A673 (cell line): ENCODE measurements around the gene LTBP4. TPM values are rescaled to one million over a fixed set of nuclear protein-coding genes. Genes with fewer than 3 reads are reported as not detected.

Source experiments
- BruUV-seq: library from RNA; stranded (reverse); fragments of 400-500 nt; replicated peaks from 2 replicates; lab custom pipeline; 2021; lab: Mats Ljungman, UMichigan
- CTCF ChIA-PET: fragments of 300-600 bp; sonication (Branson Sonifier 250); formaldehyde crosslinking; loops from one replicate; lab custom pipeline; 2022; ENCODE audit warnings: antibody characterized with exemption; lab: Charles Lee
- POLR2A ChIA-PET: fragments of 300-600 bp; sonication (Branson Sonifier 250); formaldehyde crosslinking; loops from one replicate; lab custom pipeline; 2022; ENCODE audit warnings: antibody characterized with exemption; ENCODE audit not compliant: low non-redundant PET; lab: Charles Lee
- DNase-seq: peaks from one replicate; pipeline ENCODE4 v3.0.0-alpha.2; 2015; ENCODE audit warnings: low spot score
- H3K27ac ChIP-seq: fragments of 200-600 bp; sonication (generic); 2 replicates; pipeline ENCODE4 v1.5.1; 2016; ENCODE audit warnings: mixed run types, low read depth, mild to moderate bottlenecking, mixed read lengths, antibody characterized with exemption, low read length; ENCODE audit not compliant: poor library complexity, severe bottlenecking
- H3K27me3 ChIP-seq: fragments of 200-600 bp; sonication (generic); replicated peaks from 2 replicates; pipeline ENCODE4 v1.6.1; 2017; ENCODE audit warnings: mixed run types, low read depth, mild to moderate bottlenecking, mixed read lengths, antibody characterized with exemption, low read length; ENCODE audit not compliant: insufficient read depth, poor library complexity
- H3K36me3 ChIP-seq: fragments of 200-600 bp; sonication (generic); 2 replicates; pipeline ENCODE4 v1.6.1; 2016; ENCODE audit warnings: mixed run types, mild to moderate bottlenecking, mixed read lengths, antibody characterized with exemption, low read length; ENCODE audit not compliant: insufficient read depth, poor library complexity, severe bottlenecking
- H3K4me1 ChIP-seq: fragments of 200-600 bp; sonication (generic); 2 replicates; pipeline ENCODE4 v1.6.1; 2017; ENCODE audit warnings: mixed run types, mild to moderate bottlenecking, mixed read lengths, antibody characterized with exemption, low read length; ENCODE audit not compliant: insufficient read depth, poor library complexity, severe bottlenecking
- H3K4me3 ChIP-seq: fragments of 200-600 bp; sonication (generic); 2 replicates; pipeline ENCODE4 v1.5.1; 2016; ENCODE audit warnings: low read depth, mixed run types, mild to moderate bottlenecking, mixed read lengths, low read length; ENCODE audit not compliant: poor library complexity, severe bottlenecking
- H3K9me3 ChIP-seq: fragments of 200-600 bp; sonication (generic); 2 replicates; pipeline ENCODE4 v1.6.1; 2016; ENCODE audit warnings: mixed run types, low read depth, mild to moderate bottlenecking, mixed read lengths, antibody characterized with exemption, low read length; ENCODE audit not compliant: poor library complexity, severe bottlenecking
- CTCF ChIP-seq: fragments of 300-800, 200-600 bp; sonication (generic); conservative IDR thresholded peaks from 2 replicates; pipeline ENCODE4 v1.5.1; 2017; ENCODE audit warnings: low read depth, mild to moderate bottlenecking, antibody characterized with exemption, low read length, moderate library complexity, mixed read lengths
- EZH2 ChIP-seq: fragments of 200-600 bp; sonication (generic); IDR thresholded peaks from 2 replicates; pipeline ENCODE4 v1.6.1; 2017; ENCODE audit warnings: borderline replicate concordance, low read depth, mild to moderate bottlenecking, mixed read lengths, antibody characterized with exemption, low read length; ENCODE audit not compliant: poor library complexity, severe bottlenecking
- intact Hi-C: fragments of 100-400 bp; cut with micrococcal nuclease; formaldehyde crosslinking; loops from one replicate; pipeline ENCODE4 v1.10.0; 2022; ENCODE audit not compliant: unreplicated experiment
- total RNA-seq: library from RNA; stranded (reverse); gene quantifications from 2 replicates; pipeline ENCODE4 v1.2.3, GENCODE V29; 2021

LTBP4 gene
- total RNA-seq, 1 experiment from 2014 or later = 139 TPM

- TF ChIP-seq EZH2 = no peak
- TF ChIP-seq CTCF = no peak
- ChIA-PET POLR2A (no interaction called here), CTCF (no interaction called here)
- no TSS peak for BruUV-seq
- peaks cover 50% of the 10 kb centered on the region for H3K36me3 ChIP-seq
- no peak overlapping the region for H3K27ac ChIP-seq
- no peak overlapping the region for H3K4me3 ChIP-seq
- H3K9me3 ChIP-seq = no peaks in the 10 kb centered on the region
- H3K4me1 ChIP-seq = no peaks in the 10 kb centered on the region
- DNase-seq = no peak
- no peaks in the 10 kb centered on the region for H3K27me3 ChIP-seq
- intact Hi-C loops = no loop called here
These were observed 70.2 kb downstream of the LTBP4 start for GRCh38 chr19:40671404-40671803.

GRCh38 chr19:40672038-40672437 lies 70.9 kb downstream of the LTBP4 start:
- Histone ChIP-seq H3K4me1 (no peaks in the 10 kb centered on the region), H3K36me3 (peaks cover 50% of the 10 kb centered on the region), H3K4me3 (no peak overlapping the region), H3K27ac (no peak overlapping the region), H3K9me3 (no peaks in the 10 kb centered on the region), H3K27me3 (no peaks in the 10 kb centered on the region)
- POLR2A ChIA-PET = no interaction called here
- intact Hi-C loops = no loop called here
- TF ChIP-seq EZH2 (no peak), CTCF (no peak)
- CTCF ChIA-PET = no interaction called here
- DNase-seq = no peak
- BruUV-seq = no TSS peak

GRCh38 chr19:40672573-40673299 lies 71.6 kb downstream of the LTBP4 start:
- Histone ChIP-seq H3K27me3 (no peaks in the 10 kb centered on the region), H3K9me3 (no peaks in the 10 kb centered on the region), H3K36me3 (peaks cover 50% of the 10 kb centered on the region), H3K4me3 (no peak overlapping the region), H3K4me1 (no peaks in the 10 kb centered on the region), H3K27ac (no peak overlapping the region)
- TF ChIP-seq CTCF (no peak), EZH2 (no peak)
- CTCF ChIA-PET = no interaction called here
- DNase-seq = no peak
- POLR2A ChIA-PET = no interaction called here
- intact Hi-C loops = no loop called here
- BruUV-seq = no TSS peak
